HG02678 (cell line): Measurements from ENCODE around the gene WDR83.
"Not testable (repeated sequence)": the region's sequence is repeated elsewhere in the genome, so short reads cannot be mapped to it uniquely, and the experiment has no call there.

Source experiments
- ATAC-seq: cut with Tn5 transposase; IDR thresholded peaks from one replicate; pipeline ENCODE4 v1.9.1; 2021; ENCODE audit warnings: mild to moderate bottlenecking, moderate library complexity; ENCODE audit not compliant: unreplicated experiment

The WDR83 gene

GRCh38 chr19:12655546-12655945 lies 11.1 kb upstream of the WDR83 start:
- no peak for ATAC-seq

- no peak for ATAC-seq
These were observed 9.6 kb upstream of the WDR83 start for GRCh38 chr19:12656899-12657571.

- ATAC-seq = no peak
These were observed 8.6 kb upstream of the WDR83 start for GRCh38 chr19:12657966-12658365.

- ATAC-seq = no peak
These were observed 5.6 kb upstream of the WDR83 start for GRCh38 chr19:12660980-12661379.

GRCh38 chr19:12664406-12665280 lies 2.0 kb upstream of the WDR83 start:
- no peak for ATAC-seq

GRCh38 chr19:12665281-12665573 lies 1.4 kb upstream of the WDR83 start:
- ATAC-seq = no peak

GRCh38 chr19:12665671-12666264 lies 839 bp upstream of the WDR83 start:
- ATAC-seq = no peak

- no peak for ATAC-seq
These were observed 1.2 kb downstream of the WDR83 start for GRCh38 chr19:12667731-12668302.

GRCh38 chr19:12668346-12668745 lies 1.7 kb downstream of the WDR83 start:
- no peak for ATAC-seq

GRCh38 chr19:12668932-12669269 lies 2.3 kb downstream of the WDR83 start:
- no peak for ATAC-seq

GRCh38 chr19:12669270-12670158 lies 2.9 kb downstream of the WDR83 start:
- no peak for ATAC-seq

GRCh38 chr19:12670159-12670928 lies 3.7 kb downstream of the WDR83 start:
- no peak for ATAC-seq

- ATAC-seq = no peak
These were observed 6.1 kb downstream of the WDR83 start for GRCh38 chr19:12672744-12673143.

- ATAC-seq = no peak
These were observed 8.8 kb downstream of the WDR83 start for GRCh38 chr19:12675399-12675798.

GRCh38 chr19:12675940-12676339 lies 9.3 kb downstream of the WDR83 start:
- ATAC-seq = no peak

GRCh38 chr19:12676384-12676792 lies 9.8 kb downstream of the WDR83 start:
- ATAC-seq = no peak

GRCh38 chr19:12676928-12677327 lies 10.3 kb downstream of the WDR83 start:
- no peak for ATAC-seq

GRCh38 chr19:12678039-12678438 lies 11.4 kb downstream of the WDR83 start:
- not testable (repeated sequence) for ATAC-seq

GRCh38 chr19:12680034-12680433 lies 13.4 kb downstream of the WDR83 start:
- no peak for ATAC-seq
